Activated CD4-positive, CD25-positive, alpha-beta regulatory T cell treated with anti-CD3 and anti-CD28 coated beads, Interleukin-2, amount 50 U/mL, for 72 hours (primary cell): ENCODE measurements around the gene NTF4.
A peak's percentile ranks its signal among the peaks of the same experiment; 100 is the strongest.
"Not testable (repeated sequence)": the region's sequence is repeated elsewhere in the genome, so short reads cannot be mapped to it uniquely, and the experiment has no call there.

ENCODE experiments used
- DNase-seq: peaks from one replicate; pipeline ENCODE4 v3.0.0; 2021

Gene NTF4

GRCh38 chr19:49086296-49086695 is 21.7 kb upstream of the NTF4 start:
- DNase-seq = no peak

DNA sequence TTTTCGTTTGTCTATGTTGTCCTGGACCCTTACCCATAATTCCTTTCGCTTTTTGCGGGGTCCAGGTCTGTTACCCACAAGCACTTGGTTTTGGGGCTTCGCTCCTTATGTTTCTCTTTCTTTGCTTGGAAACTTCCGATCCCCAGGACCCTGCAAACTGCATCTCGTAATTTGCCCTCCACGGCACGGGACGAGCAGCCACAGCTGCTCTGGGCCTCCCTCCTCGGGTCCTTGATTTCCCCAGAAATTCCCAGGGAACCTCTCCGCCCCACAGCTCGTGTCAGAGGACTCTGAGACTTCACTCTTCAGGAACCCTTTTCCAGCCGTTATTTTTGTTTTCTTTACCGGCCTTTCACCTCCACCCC is 21.2 kb upstream of the NTF4 start:
- no peak for DNase-seq

GRCh38 chr19:49085020-49085867 is 20.6 kb upstream of the NTF4 start, which contains the start of gene SNRNP70:
SNRNP70 (plus strand) TSS chr19:49085451; CDS start chr19:49086415, 964 bp downstream.
- DNase-seq = peak; percentile 99

GRCh38 chr19:49084206-49085019 is 19.8 kb upstream of the NTF4 start:
- DNase-seq = no peak

DNA sequence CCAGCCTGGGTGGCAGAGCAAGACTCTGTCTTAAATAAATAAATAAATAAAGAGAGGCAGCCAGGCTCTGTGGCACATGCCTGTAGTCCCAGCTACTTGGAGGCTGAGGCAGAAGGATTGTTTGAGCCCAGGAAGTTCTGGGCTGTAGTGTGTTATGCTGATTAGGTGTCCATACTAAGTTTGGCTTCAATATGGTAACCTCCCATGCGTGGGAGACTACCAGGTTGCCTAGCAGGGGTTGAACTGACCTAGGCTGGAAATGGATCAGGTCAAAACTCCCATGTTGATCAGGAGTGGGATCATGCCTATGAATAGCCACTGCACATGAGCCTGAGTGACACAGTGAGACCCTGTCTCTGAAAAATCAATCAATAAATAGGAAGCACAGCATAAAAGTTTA is 16.7 kb upstream of the NTF4 start:
- no peak for DNase-seq

- no peak for DNase-seq
Observed at GRCh38 chr19:49080392-49080791, 15.8 kb upstream of the NTF4 start.

GRCh38 chr19:49074869-49075268 is 10.3 kb upstream of the NTF4 start:
- DNase-seq = not testable (repeated sequence)

- DNase-seq = no peak
Observed at GRCh38 chr19:49073514-49074378, 9.1 kb upstream of the NTF4 start.

- DNase-seq = no peak
Observed at GRCh38 chr19:49071860-49072547, 7.4 kb upstream of the NTF4 start.

DNA sequence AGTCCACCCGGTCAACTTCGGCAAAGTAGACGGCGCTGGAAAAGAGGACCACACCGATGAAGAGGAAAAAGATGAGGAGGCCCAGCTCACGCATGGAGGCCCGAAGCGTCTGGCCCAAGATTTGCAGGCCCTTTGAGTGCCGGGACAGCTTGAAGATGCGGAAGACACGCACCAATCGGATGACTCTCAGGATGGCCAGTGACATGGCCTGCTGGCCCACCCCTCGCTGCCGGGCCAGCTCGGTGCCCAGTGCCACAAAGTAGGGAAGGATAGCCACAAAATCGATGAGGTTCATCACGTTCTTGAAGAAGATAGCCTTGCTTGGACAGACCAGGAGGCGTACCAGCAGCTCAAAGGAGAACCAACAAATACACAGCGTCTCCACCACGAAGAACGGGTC is 5.8 kb upstream of the NTF4 start:
- DNase-seq = no peak

GRCh38 chr19:49069026-49069425 is 4.4 kb upstream of the NTF4 start:
- no peak for DNase-seq

DNA sequence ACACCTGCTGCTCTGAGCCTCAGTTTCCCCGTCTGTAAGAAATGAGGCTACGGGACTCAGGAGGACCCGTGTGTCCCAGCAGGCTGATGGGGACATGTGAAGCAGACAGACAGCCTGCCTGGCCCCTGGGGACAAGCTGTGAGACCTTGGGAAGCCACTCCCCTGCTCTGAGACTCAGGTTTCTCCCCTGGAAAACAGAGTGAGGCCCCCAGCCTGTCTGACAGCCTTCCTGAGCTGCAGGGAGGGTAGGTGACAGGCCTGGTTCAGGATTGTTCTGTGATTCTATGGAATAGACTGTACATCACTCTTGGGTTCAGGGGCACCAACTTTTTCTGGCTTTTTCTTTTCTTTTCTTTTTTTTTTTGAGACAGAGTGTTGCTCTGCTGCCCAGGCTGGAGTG is 2.9 kb upstream of the NTF4 start:
- DNase-seq = no peak

DNA sequence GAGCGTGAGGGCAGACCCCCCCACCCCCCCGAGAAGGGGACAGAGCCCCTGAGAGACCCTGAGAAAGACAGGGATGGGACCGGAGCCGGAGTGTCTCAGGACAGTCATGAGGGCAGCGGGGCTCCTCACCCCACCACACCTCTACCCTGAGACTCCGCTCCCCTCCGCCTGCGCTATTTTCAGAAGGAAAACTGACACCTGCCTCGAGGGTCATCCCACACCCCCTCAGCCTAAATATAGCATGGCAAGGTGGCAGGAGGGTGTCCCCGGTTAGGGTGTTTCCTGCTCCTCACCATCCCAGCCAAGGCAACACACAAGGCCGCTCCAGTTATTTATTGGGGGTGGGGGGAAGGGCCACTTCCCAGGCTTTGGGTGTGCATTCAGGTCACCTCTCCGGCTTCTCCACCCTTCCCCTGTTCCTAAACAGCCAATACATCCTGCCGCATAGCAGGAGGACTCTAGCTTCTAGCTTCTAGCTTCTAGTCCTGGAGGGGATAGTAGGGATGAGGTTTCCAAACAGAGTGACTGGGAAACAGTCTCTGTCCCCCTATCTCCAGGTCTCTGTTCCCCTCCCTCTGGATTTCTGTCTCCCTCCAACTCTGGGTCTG is 1.4 kb upstream of the NTF4 start:
- no peak for DNase-seq

GRCh38 chr19:49064029-49064629 is 489 bp downstream of the NTF4 start:
- DNase-seq = no peak

- no peak for DNase-seq
Observed at GRCh38 chr19:49061445-49061844, 3.2 kb downstream of the NTF4 start.

- DNase-seq = no peak
Observed at GRCh38 chr19:49061000-49061399, 3.6 kb downstream of the NTF4 start.

DNA sequence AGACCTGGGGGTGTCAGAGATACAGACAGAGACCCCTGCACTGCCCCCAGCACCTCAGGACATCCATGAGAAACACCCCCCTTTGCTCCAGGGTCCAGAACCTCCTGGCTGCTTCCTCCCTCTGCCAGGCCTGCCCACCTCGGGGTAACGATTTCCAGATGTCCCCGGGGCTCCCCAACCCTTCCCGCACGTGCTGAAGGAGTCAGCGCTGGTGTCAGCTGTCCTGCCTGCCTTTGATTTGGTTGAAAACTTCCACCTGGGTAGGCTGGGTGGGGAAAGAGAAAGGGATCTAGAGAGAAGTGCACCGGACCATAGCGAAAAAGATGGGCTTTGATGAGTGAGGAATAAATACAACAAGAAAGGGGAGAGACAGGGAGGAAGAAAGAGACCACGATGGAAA is 5.6 kb downstream of the NTF4 start:
- DNase-seq = no peak

DNA sequence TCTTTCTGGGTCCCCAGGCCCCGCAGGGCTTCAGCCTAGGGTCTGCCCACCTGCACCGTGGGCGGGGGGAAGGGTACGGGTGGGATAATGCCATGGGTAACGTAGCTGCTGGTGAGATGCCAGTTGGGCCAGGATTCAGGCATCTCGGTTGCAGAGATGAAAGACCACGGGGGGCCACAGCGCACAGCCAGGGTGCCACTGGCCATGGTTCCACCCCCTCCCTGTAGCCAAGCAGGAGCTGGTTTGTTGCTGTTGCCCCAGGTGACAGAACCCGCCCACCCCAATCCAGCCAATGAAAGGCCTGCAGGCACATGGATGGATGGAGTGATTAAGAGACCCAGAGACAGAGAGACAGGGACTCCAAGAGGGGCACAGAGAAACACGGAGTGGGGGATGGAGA is 6.1 kb downstream of the NTF4 start:
- no peak for DNase-seq

- DNase-seq = peak; percentile 40
Observed at GRCh38 chr19:49057636-49058234, 6.9 kb downstream of the NTF4 start, which contains the start of gene CGB7. CGB7 (minus strand) TSS chr19:49057749; CDS start chr19:49055375, 2,374 bp downstream.

- DNase-seq = not testable (repeated sequence)
Observed at GRCh38 chr19:49056902-49057596, 7.6 kb downstream of the NTF4 start.
